SK-N-SH (cell line): ENCODE data around the gene SORCS3.

ENCODE experiments used
- TAF1 ChIP-seq: IDR thresholded peaks from 2 replicates; pipeline ENCODE4 v1.6.1; 2012; ENCODE audit warnings: low read depth, mild to moderate bottlenecking, low read length, moderate library complexity, borderline replicate concordance
- TF ChIP-seq, protein P1 (sequence below): fragments of 200-600 bp; sonication (generic); IDR thresholded peaks from 2 replicates; pipeline ENCODE4 v1.6.1; 2017; ENCODE audit warnings: antibody characterized with exemption, mild to moderate bottlenecking, moderate library complexity

DNA sequence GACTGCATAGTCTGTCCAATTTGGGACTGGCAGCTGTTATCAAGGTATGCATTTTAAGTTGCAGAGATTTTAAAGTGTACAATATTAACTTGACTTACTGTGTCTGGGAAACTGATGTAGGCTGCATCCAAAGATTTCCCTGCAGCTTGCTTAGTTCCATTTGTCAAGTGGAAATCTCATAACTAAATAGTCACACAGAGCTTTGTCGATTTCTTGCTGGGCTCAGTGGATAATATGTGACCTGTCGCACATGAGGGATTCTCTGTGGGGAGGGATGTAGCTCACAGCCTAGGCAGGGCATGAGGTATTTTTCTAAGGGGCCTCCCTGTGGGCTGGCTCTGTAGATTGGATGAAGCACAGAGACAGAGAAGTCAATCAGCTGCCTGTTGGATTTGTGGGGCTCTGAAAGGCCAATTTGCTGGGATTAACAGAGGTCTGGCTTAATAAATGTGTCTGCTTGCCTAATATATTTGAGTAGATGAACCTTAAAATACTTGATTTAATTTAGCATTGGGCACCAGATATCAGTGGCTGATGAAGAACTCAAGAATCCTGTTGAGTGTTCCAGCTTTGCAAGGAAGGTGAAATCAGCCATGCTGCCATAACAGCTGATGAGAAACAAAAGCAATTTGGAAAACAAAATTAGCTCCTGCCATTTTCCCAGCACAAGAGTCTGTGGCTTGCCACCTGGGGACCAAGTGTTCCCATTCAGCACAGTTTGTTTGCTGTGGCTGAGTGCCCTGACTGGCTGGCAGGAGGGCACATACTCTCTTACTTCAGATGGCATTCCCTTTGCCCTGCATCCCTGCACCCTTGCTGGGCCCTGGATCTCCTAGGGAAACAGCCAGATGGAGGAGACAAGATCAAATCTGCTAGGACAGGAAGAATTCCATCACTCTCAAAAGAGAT, 598.5 kb downstream of the SORCS3 start:
- TF ChIP-seq, protein P1, sequence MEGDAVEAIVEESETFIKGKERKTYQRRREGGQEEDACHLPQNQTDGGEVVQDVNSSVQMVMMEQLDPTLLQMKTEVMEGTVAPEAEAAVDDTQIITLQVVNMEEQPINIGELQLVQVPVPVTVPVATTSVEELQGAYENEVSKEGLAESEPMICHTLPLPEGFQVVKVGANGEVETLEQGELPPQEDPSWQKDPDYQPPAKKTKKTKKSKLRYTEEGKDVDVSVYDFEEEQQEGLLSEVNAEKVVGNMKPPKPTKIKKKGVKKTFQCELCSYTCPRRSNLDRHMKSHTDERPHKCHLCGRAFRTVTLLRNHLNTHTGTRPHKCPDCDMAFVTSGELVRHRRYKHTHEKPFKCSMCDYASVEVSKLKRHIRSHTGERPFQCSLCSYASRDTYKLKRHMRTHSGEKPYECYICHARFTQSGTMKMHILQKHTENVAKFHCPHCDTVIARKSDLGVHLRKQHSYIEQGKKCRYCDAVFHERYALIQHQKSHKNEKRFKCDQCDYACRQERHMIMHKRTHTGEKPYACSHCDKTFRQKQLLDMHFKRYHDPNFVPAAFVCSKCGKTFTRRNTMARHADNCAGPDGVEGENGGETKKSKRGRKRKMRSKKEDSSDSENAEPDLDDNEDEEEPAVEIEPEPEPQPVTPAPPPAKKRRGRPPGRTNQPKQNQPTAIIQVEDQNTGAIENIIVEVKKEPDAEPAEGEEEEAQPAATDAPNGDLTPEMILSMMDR, result no peak
- TF ChIP-seq TAF1, result no peak
